ENCODE data around the gene BPTF.
"Not testable (repeated sequence)": the region's sequence is repeated elsewhere in the genome, so short reads cannot be mapped to it uniquely, and the experiment has no call there.

Gene BPTF

DNA sequence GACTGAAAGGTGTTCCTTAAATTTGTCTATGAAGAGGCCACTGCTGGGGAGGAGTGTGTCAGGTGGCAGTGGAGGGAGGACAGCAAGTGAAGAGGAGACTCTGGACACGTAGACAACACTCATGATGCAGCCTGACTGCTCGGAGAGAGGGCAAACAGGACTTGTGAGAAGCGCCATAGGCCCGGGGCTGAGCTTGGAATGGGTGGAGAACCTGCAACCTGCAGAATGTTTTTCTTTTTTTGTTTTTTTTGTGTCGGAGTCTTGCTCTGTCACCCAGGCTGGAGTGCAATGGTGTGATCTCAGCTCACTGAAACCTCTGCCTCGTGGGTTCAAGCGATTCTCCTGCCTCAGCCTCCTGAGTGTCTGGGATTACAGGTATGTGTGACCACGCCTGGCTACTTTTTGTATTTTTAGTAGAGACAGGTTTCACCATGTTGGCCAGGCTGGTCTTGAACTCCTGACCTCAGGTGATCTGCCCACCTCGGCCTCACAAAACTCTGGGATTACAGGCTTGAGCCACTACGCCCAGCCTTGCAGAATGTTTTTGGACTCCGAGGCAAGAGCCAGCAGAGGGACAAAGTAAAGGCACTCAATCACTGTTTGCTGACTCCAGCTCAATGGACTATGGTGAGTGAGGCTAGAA is 189.9 kb downstream of the BPTF start:
- no peak for DNase-seq

DNA sequence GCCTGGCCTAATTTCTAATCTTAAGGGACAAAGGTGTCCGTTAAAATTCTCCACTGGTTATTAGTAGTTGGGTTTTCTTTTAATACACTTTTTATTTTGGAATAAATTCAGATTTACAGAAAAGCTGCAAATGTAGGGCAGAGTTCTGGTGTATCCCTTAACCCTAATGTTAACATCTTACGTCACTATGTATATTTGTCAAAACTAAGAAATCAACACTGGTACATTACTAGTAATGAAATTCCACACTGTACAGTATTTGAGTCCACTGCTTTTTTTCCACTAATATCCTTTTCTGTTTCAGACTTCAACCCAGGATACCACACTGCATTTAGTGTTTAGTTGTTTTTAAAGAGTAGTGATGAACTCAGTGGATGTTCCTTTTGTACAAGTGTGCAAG is 191.5 kb downstream of the BPTF start:
- DNase-seq, result no peak

DNA sequence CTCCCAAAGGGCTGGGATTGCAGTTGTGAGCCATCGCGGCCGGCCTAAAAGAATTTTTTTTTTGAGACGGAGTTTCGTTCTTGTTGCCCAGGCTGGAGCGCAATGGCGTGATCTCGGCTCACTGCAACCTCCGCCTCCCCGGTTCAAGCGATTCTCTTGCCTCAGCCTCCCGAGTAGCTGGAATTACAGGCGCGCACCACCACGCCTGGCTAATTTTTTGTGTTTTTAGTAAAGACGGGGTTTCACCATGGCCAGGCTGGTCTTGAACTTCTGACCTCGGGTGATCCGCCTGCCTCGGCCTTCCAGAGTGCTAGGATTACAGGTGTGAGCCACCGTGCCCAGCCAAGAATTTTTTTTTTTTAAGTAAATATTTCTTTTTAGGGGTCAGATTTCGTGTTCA is 193.2 kb downstream of the BPTF start:
- DNase-seq, result not testable (repeated sequence)

DNA sequence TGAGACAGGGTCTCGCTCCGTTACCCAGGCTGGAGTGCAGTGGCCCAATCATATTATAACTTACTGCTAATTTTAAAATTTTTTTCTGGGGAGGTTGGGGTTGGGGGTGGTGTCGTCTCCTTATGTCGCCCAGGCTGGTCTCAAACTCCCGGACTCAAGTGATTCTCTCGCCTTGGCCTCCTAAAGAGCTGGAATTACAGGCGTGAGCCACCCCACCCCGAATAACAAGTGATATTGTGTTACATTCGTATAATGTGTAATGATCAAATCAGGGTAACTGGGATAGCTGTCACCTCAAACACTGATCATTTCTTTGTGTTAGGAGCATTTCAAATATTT is 194.0 kb downstream of the BPTF start:
- no peak for DNase-seq

DNA sequence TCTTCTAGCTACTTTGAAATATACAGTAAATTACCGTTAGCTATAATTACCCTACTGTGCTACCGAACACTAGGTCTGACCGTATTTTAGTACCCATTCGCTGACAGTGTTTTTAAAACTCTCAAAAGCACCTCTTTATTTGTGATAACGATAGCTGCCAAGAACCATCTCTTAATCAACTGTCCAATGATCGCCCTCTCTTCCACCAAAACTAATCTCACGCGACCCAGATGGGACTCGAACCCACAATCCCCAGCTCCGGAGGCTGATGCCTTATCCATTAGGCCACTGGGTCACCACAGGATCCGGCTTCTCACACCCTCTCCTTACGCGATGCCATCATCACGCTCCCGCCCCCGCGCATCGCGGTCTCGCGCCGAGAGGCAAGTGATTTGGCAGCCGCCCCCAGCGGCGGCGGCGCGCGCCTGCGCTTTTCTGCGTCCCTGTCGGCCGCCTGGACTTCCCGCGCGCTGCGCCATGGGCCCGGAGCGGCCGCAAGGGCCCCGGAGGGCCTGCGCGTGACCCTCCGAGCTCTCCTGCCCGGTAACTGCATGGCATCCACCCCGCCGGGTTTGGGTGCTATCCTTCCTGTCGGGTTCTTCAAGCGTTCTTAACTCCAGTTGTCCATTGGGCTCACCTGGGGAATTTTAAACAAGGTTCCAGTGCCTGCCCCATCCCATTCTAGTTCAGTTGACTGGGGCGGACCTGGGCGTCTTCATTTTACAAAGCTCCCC is 194.5 kb downstream of the BPTF start:
- peak; percentile 83 for DNase-seq

DNA sequence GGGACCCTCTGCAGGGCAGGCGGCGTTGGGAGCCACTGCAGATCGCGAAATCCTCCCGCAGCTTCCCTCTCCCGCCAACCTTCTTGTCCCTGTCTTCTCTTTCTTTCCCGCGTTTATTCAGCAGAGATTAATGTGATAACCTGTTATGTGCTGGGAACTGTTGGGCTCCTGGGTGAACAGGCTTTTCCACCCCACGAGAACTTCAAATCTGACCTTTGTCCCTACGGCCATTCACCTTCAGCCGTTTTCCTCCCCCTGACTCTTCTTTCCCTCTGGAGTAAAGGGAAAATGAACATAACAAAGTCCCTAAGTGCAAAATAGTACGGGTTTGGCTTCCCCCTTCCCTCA is 195.1 kb downstream of the BPTF start:
- DNase-seq, result no peak

DNA sequence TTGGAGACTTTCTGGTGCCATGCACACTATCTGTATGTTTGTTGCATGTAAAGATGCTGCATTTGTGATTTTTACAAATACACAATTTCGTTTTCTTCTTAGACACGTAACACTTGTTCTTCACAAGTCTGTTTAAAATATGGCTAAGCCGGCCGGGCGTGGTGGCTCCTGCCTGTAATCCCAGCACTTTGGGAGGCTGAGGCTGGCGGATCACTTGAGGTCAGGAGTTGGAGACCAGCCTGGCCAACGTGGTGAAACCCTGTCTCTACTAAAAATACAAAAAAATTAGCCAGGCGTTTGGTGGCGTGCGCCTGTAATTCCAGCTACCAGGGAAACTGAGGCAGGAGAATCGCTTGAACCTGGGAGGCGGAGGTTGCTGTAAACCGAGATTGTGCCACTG is 195.5 kb downstream of the BPTF start:
- not testable (repeated sequence) for DNase-seq

DNA sequence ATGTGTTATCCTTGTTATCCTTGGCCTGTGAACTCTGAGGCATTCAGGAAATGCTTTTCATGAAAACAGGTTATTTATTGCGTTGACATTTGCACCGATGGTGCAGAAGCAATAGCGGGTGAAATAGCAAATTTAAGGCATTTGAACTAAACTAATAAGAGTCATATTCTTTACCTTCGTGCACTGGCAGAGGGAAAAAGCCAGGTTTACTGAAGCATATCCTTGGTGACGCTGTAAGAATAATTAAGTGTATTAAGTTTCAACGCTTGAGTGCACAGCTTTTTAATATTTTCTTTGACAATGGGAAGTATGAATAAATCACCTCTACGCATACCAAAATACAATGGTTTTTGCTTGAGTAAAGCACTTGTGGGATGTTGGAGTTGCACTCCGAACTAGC is 196.7 kb downstream of the BPTF start:
- DNase-seq, result no peak

DNA sequence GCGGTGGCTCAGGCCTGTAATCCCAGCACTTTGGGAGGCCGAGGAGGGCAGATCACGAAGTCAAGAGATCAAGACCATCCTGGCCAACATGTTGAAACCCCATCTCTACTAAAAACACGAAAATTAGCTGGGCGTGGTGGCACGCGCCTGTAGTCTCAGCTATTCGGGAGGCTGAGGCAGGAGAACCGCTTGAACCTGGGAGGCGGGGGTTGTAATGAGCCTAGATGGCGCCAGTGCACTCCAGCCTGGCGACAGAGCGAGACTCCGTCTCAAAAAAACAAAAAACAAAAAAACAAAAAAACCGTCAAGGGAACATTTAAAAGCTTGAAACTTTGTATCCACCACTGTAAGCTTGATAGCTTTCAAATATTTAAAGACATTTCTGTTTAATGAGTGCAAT is 197.2 kb downstream of the BPTF start:
- not testable (repeated sequence) for DNase-seq

DNA sequence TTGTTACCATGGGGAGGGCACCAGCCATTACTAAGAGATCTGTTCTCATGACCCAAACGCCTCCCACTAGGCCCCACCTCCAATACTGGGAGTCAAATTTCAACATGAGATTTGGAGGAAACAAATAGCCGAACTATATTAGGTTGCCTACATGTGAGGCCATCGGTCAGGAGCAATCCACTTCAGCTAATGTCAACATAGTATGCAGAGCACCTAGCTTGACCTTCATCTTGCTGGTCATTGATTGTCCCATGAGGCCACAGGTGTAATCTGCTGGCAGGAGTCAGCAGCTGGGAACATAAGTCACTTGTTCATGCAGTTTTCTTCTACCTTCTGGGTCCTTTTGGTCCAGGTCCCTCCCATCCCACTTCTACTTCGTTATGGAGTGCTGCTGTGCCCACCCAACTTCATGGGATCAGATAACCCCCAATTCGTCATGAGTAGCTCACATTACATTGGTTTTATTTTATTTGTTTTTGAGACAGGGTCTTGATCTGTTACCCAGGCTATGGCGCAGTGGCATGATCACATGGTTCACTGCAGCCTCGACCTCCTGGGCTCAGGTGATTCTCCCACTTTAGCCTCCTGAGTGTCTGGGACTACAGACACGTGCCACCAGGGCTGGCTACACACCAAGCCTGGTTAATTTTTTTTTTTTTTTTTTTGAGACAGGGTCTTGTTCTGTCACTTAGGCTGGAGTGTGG is 204.4 kb downstream of the BPTF start:
- DNase-seq, result no peak
